Fibroblast of skin of scalp (primary cell): ENCODE measurements around the gene STK32C.
A peak's percentile ranks its signal among the peaks of the same experiment; 100 is the strongest.

ENCODE experiments used
- DNase-seq: peaks from one replicate; pipeline ENCODE4 v3.0.0-alpha.2; 2013

STK32C gene

GRCh38 chr10:132264306-132264950 lies 43.3 kb downstream of the STK32C start:
- no peak for DNase-seq

- no peak for DNase-seq
Observed at GRCh38 chr10:132263866-132264265, 43.9 kb downstream of the STK32C start.

GRCh38 chr10:132259702-132260482 lies 47.9 kb downstream of the STK32C start:
- DNase-seq, result no peak

- no peak for DNase-seq
Observed at GRCh38 chr10:132258423-132258822, 49.3 kb downstream of the STK32C start.

GRCh38 chr10:132257907-132258306 lies 49.8 kb downstream of the STK32C start:
- no peak for DNase-seq

GRCh38 chr10:132257271-132257670 lies 50.5 kb downstream of the STK32C start:
- peak; percentile 29 for DNase-seq

GRCh38 chr10:132256866-132257265 lies 50.9 kb downstream of the STK32C start:
- no peak for DNase-seq

GRCh38 chr10:132255489-132256344 lies 52.0 kb downstream of the STK32C start:
- no peak for DNase-seq

GRCh38 chr10:132254841-132255240 lies 52.9 kb downstream of the STK32C start:
- no peak for DNase-seq

- no peak for DNase-seq
Observed at GRCh38 chr10:132253092-132253687, 54.6 kb downstream of the STK32C start.

- DNase-seq, result no peak
Observed at GRCh38 chr10:132252412-132252811, 55.3 kb downstream of the STK32C start.

GRCh38 chr10:132251928-132252327 lies 55.8 kb downstream of the STK32C start:
- no peak for DNase-seq

- DNase-seq, result no peak
Observed at GRCh38 chr10:132250481-132251475, 57.0 kb downstream of the STK32C start.

GRCh38 chr10:132249824-132250375 lies 57.9 kb downstream of the STK32C start:
- no peak for DNase-seq

GRCh38 chr10:132249226-132249724 lies 58.5 kb downstream of the STK32C start:
- no peak for DNase-seq

GRCh38 chr10:132248455-132249225 lies 59.1 kb downstream of the STK32C start:
- DNase-seq, result peak; percentile 26

GRCh38 chr10:132247943-132248342 lies 59.8 kb downstream of the STK32C start:
- DNase-seq, result no peak

- no peak for DNase-seq
Observed at GRCh38 chr10:132246296-132246695, 61.5 kb downstream of the STK32C start.

- DNase-seq, result no peak
Observed at GRCh38 chr10:132245056-132245455, 62.7 kb downstream of the STK32C start.

GRCh38 chr10:132243626-132244025 lies 64.1 kb downstream of the STK32C start:
- no peak for DNase-seq
